Stimulated activated CD4-positive, alpha-beta T cell treated with anti-CD3 and anti-CD28 coated beads, Interleukin-2, amount 100 ng/mL, for 4 hours (primary cell): ENCODE measurements around the gene DACT3.

Source experiments
- DNase-seq: peaks from one replicate; pipeline ENCODE4 v3.0.0-alpha.2; 2020; ENCODE audit warnings: low read depth

Gene DACT3

DNA sequence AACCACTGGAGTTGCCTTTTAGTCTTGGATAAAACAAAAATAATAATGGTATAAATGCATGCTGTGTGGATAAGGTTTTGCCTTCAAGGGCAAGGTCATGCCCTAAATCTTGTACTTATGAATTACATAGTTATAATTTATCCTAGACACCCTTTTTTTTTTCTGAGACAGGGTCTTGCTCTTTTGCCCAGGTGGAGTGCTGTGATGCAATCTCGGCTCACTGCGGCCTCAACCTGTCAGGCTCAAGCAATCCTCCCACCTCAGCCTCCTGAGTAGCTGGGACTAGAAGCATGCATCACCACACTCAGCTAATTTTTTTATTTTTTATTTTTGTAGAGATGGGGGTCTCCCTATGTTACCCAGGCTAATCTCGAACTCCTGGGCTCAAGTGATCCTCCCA is 7.7 kb upstream of the DACT3 start:
- DNase-seq: no peak

DNA sequence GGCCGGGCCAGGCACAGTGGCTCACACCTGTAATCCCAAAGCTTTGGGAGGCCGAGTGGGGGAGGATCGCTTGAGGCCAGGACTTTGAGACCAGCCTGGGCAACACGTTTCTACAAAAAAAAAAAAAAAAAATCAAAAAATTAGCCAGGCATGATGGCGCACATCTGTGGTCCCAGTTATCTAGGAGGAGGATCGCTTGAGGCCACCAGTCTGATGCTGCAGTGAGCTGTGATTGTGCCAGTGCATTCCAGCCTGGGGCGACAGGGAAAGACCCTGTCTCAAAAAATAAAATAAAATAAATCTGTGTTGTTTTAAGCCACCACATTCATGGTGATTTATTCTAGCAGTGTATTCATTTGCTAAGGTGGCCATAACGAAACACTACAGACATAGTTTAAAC is 4.1 kb upstream of the DACT3 start:
- no peak for DNase-seq

GRCh38 chr19:46661735-46662592 is 982 bp upstream of the DACT3 start:
- DNase-seq: peak; percentile 65

DNA sequence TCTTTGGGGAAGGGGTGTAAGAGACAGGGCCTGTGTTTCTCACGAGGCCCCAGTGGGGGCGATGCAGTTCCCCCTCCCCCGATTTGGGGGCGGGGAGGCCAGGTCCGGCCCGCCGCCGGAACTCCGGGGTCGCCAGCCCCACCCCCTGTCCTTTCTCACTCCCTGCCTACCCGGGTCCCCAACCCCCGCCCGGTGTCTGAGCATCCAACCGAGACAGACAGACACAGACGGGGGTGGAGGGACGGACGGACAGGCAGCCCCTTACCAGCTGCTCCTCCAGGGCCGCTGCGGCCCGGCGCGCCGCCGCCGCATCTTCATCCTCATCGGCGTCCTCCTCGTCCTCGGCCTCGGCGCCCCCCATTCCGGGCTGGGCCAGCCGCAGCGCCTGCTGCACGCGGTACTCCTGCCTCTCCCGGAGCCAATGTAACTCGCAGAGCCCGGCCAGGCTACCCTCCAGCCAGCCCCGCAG is 397 bp downstream of the DACT3 start:
- no peak for DNase-seq

GRCh38 chr19:46660008-46660517 is 919 bp downstream of the DACT3 start:
- DNase-seq: no peak

- DNase-seq: no peak
These were observed 1.6 kb downstream of the DACT3 start for GRCh38 chr19:46659151-46660007.

GRCh38 chr19:46656541-46656940 is 4.4 kb downstream of the DACT3 start:
- no peak for DNase-seq

- DNase-seq: no peak
These were observed 6.3 kb downstream of the DACT3 start for GRCh38 chr19:46654621-46655152.

- DNase-seq: no peak
These were observed 10.5 kb downstream of the DACT3 start for GRCh38 chr19:46650445-46650844.

GRCh38 chr19:46648961-46649960 is 11.7 kb downstream of the DACT3 start:
- no peak for DNase-seq

DNA sequence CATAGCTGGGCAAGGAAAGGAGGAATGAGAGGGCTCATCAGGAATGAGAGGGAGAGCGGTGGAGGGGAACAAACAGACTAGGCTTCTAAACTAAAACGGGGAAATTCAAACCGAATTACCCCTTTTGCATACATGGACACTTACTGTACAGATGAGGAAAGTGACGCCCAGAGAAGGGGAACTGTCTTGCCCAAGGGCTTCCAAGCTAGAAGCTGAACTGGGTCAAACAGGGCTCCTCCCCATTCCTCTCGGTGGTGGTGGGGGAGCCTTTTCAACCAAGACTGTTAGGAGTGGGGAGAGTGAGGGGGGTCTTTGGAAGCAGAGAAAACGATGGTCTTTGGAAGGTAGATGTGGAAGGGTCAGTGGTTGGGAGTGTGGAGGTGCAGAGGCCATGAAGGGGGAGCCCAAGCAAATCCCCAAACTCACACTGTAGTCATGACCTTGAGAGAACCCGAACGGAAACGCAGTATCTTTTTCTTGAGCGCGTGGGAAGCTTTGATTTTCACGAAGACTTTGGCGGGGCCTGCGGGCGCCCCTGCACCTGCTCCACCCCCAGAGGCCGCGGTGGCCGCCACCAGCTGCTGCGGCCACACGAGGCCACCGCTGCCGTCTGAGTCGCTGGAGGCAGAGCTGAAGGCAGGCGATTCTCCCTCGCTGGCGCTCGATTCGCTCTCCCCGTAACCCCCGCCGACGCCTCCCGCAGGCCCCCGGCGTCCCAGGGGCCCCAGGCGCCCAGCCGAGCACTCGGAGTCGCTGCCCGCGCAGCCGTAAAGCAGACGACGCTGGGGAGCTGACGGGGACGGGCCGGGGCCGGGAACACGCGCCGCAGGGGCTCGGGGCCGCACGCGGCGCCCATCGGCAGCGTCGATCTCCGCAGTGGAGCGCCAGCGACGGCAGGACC is 12.7 kb downstream of the DACT3 start:
- DNase-seq: no peak

GRCh38 chr19:46646402-46646801 is 14.6 kb downstream of the DACT3 start:
- no peak for DNase-seq

- no peak for DNase-seq
These were observed 16.3 kb downstream of the DACT3 start for GRCh38 chr19:46644720-46645119.

GRCh38 chr19:46640656-46641055 is 20.3 kb downstream of the DACT3 start:
- DNase-seq: no peak

DNA sequence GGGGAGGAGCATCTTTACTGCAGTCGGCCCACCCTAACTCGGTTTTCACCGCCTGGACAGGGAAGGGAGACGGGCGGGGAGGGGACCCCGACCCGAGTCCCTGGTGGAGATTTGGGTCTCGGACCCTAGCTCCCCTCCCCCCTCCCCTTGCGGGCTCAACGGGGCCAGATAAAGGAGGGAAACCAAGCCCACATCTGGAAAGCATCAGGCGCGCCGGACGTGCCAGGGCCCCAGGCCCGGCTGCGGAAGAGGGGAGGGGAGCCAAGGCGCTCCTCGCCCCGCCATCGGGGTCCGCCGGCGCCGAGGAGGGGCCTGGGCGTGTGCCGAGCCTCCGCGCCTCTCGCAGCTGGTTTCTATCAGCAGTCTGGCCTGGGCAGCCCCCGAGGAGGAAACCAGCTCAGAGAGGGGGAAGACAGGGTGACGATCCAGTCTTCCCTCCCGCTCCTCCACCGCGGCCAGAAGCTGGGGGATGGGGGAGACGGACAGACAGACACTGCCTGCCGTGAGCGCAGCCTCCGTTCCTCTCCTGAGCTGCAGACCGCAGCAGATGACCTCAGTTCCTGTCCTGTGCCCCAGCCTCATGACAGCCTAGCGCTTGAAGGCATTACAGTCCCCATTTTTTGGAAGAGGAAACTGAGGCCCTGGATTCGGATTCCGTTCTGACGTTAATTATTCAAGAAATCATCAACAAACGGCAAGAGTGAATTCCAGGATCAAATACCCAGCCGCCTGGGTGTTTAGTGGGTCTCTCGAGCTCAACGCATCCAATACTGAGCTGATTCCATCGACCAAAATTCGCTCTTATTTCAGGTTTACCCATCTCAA is 21.4 kb downstream of the DACT3 start:
- DNase-seq: no peak

DNA sequence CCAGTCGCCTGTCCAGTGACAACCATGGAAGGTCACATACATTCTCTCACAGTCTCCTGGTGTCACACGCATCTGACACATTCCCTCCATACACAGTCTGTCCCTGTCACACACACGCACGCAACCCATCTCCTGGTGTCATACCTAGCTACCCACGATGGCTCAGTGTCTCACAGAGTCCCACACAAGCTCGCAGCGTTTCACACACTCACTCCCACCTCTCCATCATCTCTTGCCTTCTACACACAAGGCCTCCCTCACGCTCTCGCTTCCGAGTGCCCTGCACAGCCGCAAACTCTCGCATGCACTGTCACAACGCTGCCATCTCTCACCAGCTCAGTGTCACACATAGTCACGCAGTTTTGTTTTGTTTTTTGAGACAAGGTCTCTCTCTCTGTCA is 23.8 kb downstream of the DACT3 start:
- DNase-seq: no peak

- no peak for DNase-seq
These were observed 24.8 kb downstream of the DACT3 start, which contains the start of gene GNG8 for GRCh38 chr19:46635920-46636761. Gene GNG8 (minus strand): TSS chr19:46636202. CDS start chr19:46634682, 1,520 bp downstream.

- no peak for DNase-seq
These were observed 26.2 kb downstream of the DACT3 start for GRCh38 chr19:46634656-46635218.
